PC-3 (cell line): ENCODE data around the gene CGRRF1.
A peak's percentile ranks its signal among the peaks of the same experiment; 100 is the strongest.

Experiments
- EZH2 ChIP-seq: fragments of 300-600 bp; sonication (generic); IDR thresholded peaks from one replicate; pipeline ENCODE4 v1.6.1; 2017; ENCODE audit warnings: antibody characterized with exemption, mild to moderate bottlenecking, low read length; ENCODE audit not compliant: unreplicated experiment
- EZH2phosphoT487 ChIP-seq: fragments of 300-600 bp; sonication (generic); IDR thresholded peaks from 2 replicates; pipeline ENCODE4 v1.6.1; 2018; ENCODE audit warnings: mild to moderate bottlenecking, antibody characterized with exemption, low read length, borderline replicate concordance
- TF ChIP-seq, protein P1 (sequence below): fragments of 300-600 bp; sonication (generic); conservative IDR thresholded peaks from 2 replicates; pipeline ENCODE4 v1.5.1; 2017; ENCODE audit warnings: antibody characterized with exemption, low read depth, mild to moderate bottlenecking, low read length

GRCh38 chr14:54503486-54503885 lies 6.2 kb upstream of the CGRRF1 start:
- TF ChIP-seq, protein P1, sequence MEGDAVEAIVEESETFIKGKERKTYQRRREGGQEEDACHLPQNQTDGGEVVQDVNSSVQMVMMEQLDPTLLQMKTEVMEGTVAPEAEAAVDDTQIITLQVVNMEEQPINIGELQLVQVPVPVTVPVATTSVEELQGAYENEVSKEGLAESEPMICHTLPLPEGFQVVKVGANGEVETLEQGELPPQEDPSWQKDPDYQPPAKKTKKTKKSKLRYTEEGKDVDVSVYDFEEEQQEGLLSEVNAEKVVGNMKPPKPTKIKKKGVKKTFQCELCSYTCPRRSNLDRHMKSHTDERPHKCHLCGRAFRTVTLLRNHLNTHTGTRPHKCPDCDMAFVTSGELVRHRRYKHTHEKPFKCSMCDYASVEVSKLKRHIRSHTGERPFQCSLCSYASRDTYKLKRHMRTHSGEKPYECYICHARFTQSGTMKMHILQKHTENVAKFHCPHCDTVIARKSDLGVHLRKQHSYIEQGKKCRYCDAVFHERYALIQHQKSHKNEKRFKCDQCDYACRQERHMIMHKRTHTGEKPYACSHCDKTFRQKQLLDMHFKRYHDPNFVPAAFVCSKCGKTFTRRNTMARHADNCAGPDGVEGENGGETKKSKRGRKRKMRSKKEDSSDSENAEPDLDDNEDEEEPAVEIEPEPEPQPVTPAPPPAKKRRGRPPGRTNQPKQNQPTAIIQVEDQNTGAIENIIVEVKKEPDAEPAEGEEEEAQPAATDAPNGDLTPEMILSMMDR, result peak; percentile 92
- TF ChIP-seq EZH2 (no peak), EZH2phosphoT487 (no peak)
